Measurements from ENCODE around the gene ACAN.

The ACAN gene

GRCh38 chr15:88844749-88845386 lies 41.6 kb downstream of the ACAN start:
- TF ChIP-seq FOXP2 (optimal IDR thresholded peaks at IDR 0.05; ENCODE audit: borderline replicate concordance, extremely low read depth, extremely low read length, insufficient read depth), result no peak
- TF ChIP-seq SIN3A (IDR thresholded peaks at IDR 0.05; ENCODE audit: borderline replicate concordance, insufficient read depth, low read length), result no peak
- no peak for TF ChIP-seq POLR2AphosphoS5 (IDR thresholded peaks at IDR 0.05; ENCODE audit: low read depth, low read length)
- TF ChIP-seq REST (IDR thresholded peaks at IDR 0.05; ENCODE audit: insufficient read depth in 1 of 2, low read depth in 2 of 2, low read length in 2 of 2), result no peak
- no peak for TF ChIP-seq TAF1 (IDR thresholded peaks at IDR 0.05; ENCODE audit: borderline replicate concordance, insufficient read depth, low read length)

- TF ChIP-seq TAF1 (IDR thresholded peaks at IDR 0.05; ENCODE audit: borderline replicate concordance, insufficient read depth, low read length) (no peak), REST (IDR thresholded peaks at IDR 0.05; ENCODE audit: insufficient read depth in 1 of 2, low read depth in 2 of 2, low read length in 2 of 2) (no peak), FOXP2 (optimal IDR thresholded peaks at IDR 0.05; ENCODE audit: borderline replicate concordance, extremely low read depth, extremely low read length, insufficient read depth) (no peak)
Measured at GRCh38 chr15:88845616-88846015, 42.4 kb downstream of the ACAN start.

GRCh38 chr15:88847144-88847543 lies 43.9 kb downstream of the ACAN start:
- TF ChIP-seq TAF1 (IDR thresholded peaks at IDR 0.05; ENCODE audit: borderline replicate concordance, insufficient read depth, low read length) (no peak), POLR2AphosphoS5 (IDR thresholded peaks at IDR 0.05; ENCODE audit: low read depth, low read length) (no peak), SIN3A (IDR thresholded peaks at IDR 0.05; ENCODE audit: borderline replicate concordance, insufficient read depth, low read length) (no peak)

- no peak for TF ChIP-seq FOXP2 (optimal IDR thresholded peaks at IDR 0.05; ENCODE audit: borderline replicate concordance, extremely low read depth, extremely low read length, insufficient read depth)
- no peak for TF ChIP-seq POLR2AphosphoS5 (IDR thresholded peaks at IDR 0.05; ENCODE audit: low read depth, low read length)
- TF ChIP-seq TAF1 (IDR thresholded peaks at IDR 0.05; ENCODE audit: borderline replicate concordance, insufficient read depth, low read length), result no peak
- TF ChIP-seq REST (IDR thresholded peaks at IDR 0.05; ENCODE audit: insufficient read depth in 1 of 2, low read depth in 2 of 2, low read length in 2 of 2), result no peak
- TF ChIP-seq SIN3A (IDR thresholded peaks at IDR 0.05; ENCODE audit: borderline replicate concordance, insufficient read depth, low read length), result no peak
Measured at GRCh38 chr15:88848203-88848602, 45.0 kb downstream of the ACAN start.

DNA sequence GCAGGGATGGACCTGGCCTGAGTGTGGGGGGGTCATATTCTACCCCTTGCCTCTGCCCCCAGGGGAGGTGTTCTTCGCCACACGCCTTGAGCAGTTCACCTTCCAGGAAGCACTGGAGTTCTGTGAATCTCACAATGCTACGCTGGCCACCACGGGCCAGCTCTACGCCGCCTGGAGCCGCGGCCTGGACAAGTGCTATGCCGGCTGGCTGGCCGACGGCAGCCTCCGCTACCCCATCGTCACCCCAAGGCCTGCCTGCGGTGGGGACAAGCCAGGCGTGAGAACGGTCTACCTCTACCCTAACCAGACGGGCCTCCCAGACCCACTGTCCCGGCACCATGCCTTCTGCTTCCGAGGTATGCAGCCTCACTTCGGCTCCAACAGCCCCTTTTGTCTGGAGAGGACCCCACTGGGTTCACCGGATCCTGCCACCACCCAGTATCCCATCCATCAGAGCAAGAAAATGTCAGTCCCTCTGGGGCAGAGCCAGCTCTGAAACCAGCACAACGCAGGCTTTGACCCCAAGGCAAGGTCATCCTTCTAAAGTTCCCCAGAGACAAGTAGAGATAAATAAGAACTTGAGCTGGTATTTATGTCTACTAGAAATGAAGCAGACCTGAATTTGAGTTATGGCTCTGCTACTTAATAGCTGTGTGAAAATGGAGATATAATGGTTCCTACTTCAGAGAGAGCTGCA lies 46.3 kb downstream of the ACAN start:
- TF ChIP-seq FOXP2 (optimal IDR thresholded peaks at IDR 0.05; ENCODE audit: borderline replicate concordance, extremely low read depth, extremely low read length, insufficient read depth) (no peak), SIN3A (IDR thresholded peaks at IDR 0.05; ENCODE audit: borderline replicate concordance, insufficient read depth, low read length) (no peak), POLR2AphosphoS5 (IDR thresholded peaks at IDR 0.05; ENCODE audit: low read depth, low read length) (no peak), TAF1 (IDR thresholded peaks at IDR 0.05; ENCODE audit: borderline replicate concordance, insufficient read depth, low read length) (no peak), REST (IDR thresholded peaks at IDR 0.05; ENCODE audit: insufficient read depth in 1 of 2, low read depth in 2 of 2, low read length in 2 of 2) (no peak)

Data from PFSK-1 (cell line).